CD4-positive, alpha-beta T cell (primary cell): ENCODE data around the gene ACTA1. TPM values are rescaled to one million over a fixed set of nuclear protein-coding genes. Genes with fewer than 3 reads are reported as not detected.

Experiments used
- ATAC-seq: fragments of 200-7000 bp; cut with Tn5 transposase; one replicate; pipeline ENCODE4 v1.10.0; 2022; ENCODE audit warnings: mild to moderate bottlenecking; ENCODE audit not compliant: poor library complexity
- CTCF ChIA-PET: fragments of 350-600 bp; sonication (Branson Sonifier 250); formaldehyde crosslinking; loops from one replicate; lab custom pipeline; 2021; ENCODE audit warnings: antibody characterized with exemption, inconsistent platforms; lab: Charles Lee
- POLR2A ChIA-PET: fragments of 350-600 bp; sonication (Branson Sonifier 250); formaldehyde crosslinking; loops from one replicate; lab custom pipeline; 2021; ENCODE audit warnings: antibody characterized with exemption, inconsistent platforms; lab: Charles Lee
- DNase-seq, 14 experiments: peaks; one replicate each; pipeline ENCODE4 v3.0.0-alpha.2; 2013 to 2020; ENCODE audit warnings: mixed read lengths in 2 of 14
- H3K27ac ChIP-seq, 2 donors: one replicate each; pipeline versions ENCODE4 v1.5.1 to v1.7.0; 2013; ENCODE audit warnings: low read length in 2 of 2, low read depth in 1 of 2, mild to moderate bottlenecking in 1 of 2
- H3K27me3 ChIP-seq, 2 experiments: 1 replicate in 1 of 2; 2 replicates in 1 of 2; pipeline versions ENCODE4 v1.6.1 to v1.7.0; 2013; ENCODE audit warnings: low read length in 2 of 2, control low read depth in 1 of 2, mild to moderate bottlenecking in 1 of 2, moderate library complexity in 1 of 2; ENCODE audit not compliant: insufficient read depth in 2 of 2, control insufficient read depth in 1 of 2
- H3K36me3 ChIP-seq: one replicate; pipeline ENCODE4 v1.6.1; 2013; ENCODE audit warnings: low read length, control low read depth; ENCODE audit not compliant: insufficient read depth
- H3K4me1 ChIP-seq: one replicate; pipeline ENCODE4 v1.6.1; 2013; ENCODE audit warnings: low read length, control low read depth; ENCODE audit not compliant: insufficient read depth
- H3K4me3 ChIP-seq: one replicate; pipeline ENCODE4 v1.5.1; 2013; ENCODE audit warnings: mild to moderate bottlenecking, low read length, moderate library complexity
- H3K9me3 ChIP-seq, 2 experiments: 1 replicate in 1 of 2; 2 replicates in 1 of 2; pipeline versions ENCODE4 v1.6.1 to v1.7.0; 2013; ENCODE audit warnings: low read length in 2 of 2, mild to moderate bottlenecking in 2 of 2, control low read depth in 1 of 2, moderate library complexity in 1 of 2; ENCODE audit not compliant: control insufficient read depth in 1 of 2, insufficient read depth in 1 of 2
- H3K27ac Mint-ChIP-seq: one replicate; pipeline ENCODE4 v1.8.0; 2020; ENCODE audit warnings: mixed read lengths
- H3K27me3 Mint-ChIP-seq: one replicate; pipeline ENCODE4 v1.8.0; 2021; ENCODE audit warnings: mixed read lengths
- H3K36me3 Mint-ChIP-seq: one replicate; pipeline ENCODE4 v1.8.0; 2021; ENCODE audit warnings: low read depth, mixed read lengths
- H3K4me1 Mint-ChIP-seq: one replicate; pipeline ENCODE4 v1.8.0; 2021; ENCODE audit warnings: low read depth, mixed read lengths
- H3K4me3 Mint-ChIP-seq: one replicate; pipeline ENCODE4 v1.8.0; 2020; ENCODE audit warnings: mild to moderate bottlenecking, mixed read lengths
- H3K9me3 Mint-ChIP-seq: one replicate; pipeline ENCODE4 v1.8.0; 2020; ENCODE audit warnings: mixed read lengths
- intact Hi-C, 2 experiments: fragments of 100-400 bp; cut with DNase I in 1 of 2; cut with micrococcal nuclease in 1 of 2; formaldehyde crosslinking; loops; one replicate each; pipeline versions ENCODE4 v1.15.1 to v1.9.0; 2023 to 2025; cut with DNase I, micrococcal nuclease
- total RNA-seq, 174 experiments: library from RNA in 2 of 174; stranded (reverse) in 2 of 174; gene quantifications; one replicate each; pipeline ENCODE4 v1.2.3 and lab custom pipeline; 2021 to 2026
- TF ChIP-seq, protein P1 (sequence below): fragments of 200-600 bp; IDR thresholded peaks from one replicate; pipeline ENCODE4 v1.8.0; 2022; ENCODE audit warnings: antibody characterized with exemption, mild to moderate bottlenecking

Gene ACTA1
- total RNA-seq, 2 experiments from 2014 or later, result not detected

DNA sequence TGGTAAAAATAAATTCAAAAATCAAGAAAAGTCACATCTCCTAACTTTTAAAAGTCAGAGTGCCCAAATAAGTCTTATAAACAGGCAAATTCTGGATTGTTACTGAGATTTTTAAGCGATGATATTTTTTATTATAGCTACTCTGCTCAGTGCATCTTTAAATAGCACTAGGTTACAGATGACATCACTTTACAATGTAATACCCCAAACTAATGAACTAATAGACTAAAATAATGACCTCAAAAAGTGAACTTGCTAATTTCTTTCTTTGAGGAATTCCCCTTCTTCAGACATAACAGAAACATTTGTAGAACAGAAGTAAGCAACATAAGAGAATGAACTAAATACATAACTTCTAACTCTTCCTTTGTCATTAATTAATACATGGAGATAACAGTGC lies 33.0 kb upstream of the ACTA1 start:
- no peaks in the 10 kb centered on the region for H3K27me3 ChIP-seq
- no peaks in the 10 kb centered on the region for H3K4me1 ChIP-seq
- H3K9me3 ChIP-seq, result no peaks in the 10 kb centered on the region
- ChIA-PET CTCF (interaction anchor here (0.6 to 1.0 kb wide), 2 partner anchors 9 to 768 kb away, joined by 3 to 5 read pairs; no protein-coding TSS in a partner anchor), POLR2A (no interaction called here)
- intact Hi-C loops, result no loop called here
- no peak overlapping the region for H3K4me3 ChIP-seq
- no peak for ATAC-seq
- no peak overlapping the region for H3K4me3 Mint-ChIP-seq
- no peaks in the 10 kb centered on the region for H3K4me1 Mint-ChIP-seq
- H3K9me3 Mint-ChIP-seq, result no peaks in the 10 kb centered on the region
- H3K27me3 Mint-ChIP-seq, result no peaks in the 10 kb centered on the region
- H3K36me3 Mint-ChIP-seq, result peaks cover 96% of the 10 kb centered on the region
- H3K27ac ChIP-seq, result no peak overlapping the region
- peaks cover 80% of the 10 kb centered on the region for H3K36me3 ChIP-seq
- TF ChIP-seq, protein P1, sequence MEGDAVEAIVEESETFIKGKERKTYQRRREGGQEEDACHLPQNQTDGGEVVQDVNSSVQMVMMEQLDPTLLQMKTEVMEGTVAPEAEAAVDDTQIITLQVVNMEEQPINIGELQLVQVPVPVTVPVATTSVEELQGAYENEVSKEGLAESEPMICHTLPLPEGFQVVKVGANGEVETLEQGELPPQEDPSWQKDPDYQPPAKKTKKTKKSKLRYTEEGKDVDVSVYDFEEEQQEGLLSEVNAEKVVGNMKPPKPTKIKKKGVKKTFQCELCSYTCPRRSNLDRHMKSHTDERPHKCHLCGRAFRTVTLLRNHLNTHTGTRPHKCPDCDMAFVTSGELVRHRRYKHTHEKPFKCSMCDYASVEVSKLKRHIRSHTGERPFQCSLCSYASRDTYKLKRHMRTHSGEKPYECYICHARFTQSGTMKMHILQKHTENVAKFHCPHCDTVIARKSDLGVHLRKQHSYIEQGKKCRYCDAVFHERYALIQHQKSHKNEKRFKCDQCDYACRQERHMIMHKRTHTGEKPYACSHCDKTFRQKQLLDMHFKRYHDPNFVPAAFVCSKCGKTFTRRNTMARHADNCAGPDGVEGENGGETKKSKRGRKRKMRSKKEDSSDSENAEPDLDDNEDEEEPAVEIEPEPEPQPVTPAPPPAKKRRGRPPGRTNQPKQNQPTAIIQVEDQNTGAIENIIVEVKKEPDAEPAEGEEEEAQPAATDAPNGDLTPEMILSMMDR, result no peak
- no peak overlapping the region for H3K27ac Mint-ChIP-seq
- DNase-seq, result no peak

DNA sequence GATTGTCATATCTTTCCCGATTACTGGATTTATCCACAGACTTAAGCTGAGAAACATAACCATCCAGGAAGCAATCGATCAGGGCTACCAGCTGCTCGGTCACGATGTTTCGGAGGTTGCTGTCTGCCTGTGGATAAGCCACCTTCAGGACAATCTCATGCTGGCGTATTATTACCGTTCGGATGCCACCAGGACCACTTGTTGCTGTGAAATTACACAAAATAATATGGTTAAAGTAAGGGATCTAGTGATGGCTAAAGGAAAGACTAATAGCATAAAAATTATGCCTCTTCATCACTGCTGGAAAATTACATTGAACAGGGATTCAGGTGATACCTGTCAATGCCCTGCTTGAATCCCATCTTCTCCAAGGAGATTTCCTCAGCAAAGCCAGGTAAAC lies 30.8 kb upstream of the ACTA1 start:
- Histone ChIP-seq H3K4me1 (no peaks in the 10 kb centered on the region), H3K27me3 (no peaks in the 10 kb centered on the region), H3K9me3 (no peaks in the 10 kb centered on the region), H3K36me3 (peaks cover 86% of the 10 kb centered on the region), H3K4me3 (no peak overlapping the region), H3K27ac (no peak overlapping the region)
- ChIA-PET CTCF (no interaction called here), POLR2A (no interaction called here)
- ATAC-seq (no peak), DNase-seq (no peak)
- TF ChIP-seq, protein P1, result no peak
- H3K36me3 Mint-ChIP-seq, result peaks cover 98% of the 10 kb centered on the region
- H3K27ac Mint-ChIP-seq, result no peak overlapping the region
- intact Hi-C loops, result no loop called here
- H3K4me1 Mint-ChIP-seq, result no peaks in the 10 kb centered on the region
- no peaks in the 10 kb centered on the region for H3K9me3 Mint-ChIP-seq
- no peak overlapping the region for H3K4me3 Mint-ChIP-seq
- no peaks in the 10 kb centered on the region for H3K27me3 Mint-ChIP-seq

DNA sequence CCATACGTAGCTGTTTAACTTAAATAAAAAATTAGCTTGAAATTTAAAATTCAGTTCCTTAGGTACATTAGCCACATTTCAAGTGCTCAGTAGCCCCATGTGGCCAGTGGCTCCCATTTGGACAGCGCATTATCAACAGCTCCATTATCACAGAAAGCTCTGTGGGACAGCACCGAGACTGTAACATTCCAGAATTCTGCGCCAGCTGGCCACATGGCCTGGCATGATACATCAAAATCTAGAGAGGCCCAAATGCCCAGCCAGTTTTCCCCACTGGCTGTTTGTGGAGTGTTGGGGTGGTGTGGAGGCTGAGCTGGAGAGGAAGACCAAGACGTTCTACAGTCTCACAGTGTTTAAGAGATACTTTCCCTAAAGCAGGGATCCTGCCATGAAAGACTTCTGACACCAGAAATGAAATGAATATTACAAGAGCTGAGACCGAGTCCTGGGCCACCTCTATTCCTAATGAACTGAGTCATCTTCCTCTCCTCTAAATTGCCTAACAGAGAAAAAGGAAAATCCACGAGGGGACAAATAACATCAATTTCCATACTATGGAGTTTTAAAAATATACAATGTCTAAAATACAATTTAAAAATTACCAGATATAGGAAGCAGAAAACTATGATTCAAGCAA lies 27.3 kb upstream of the ACTA1 start:
- no peaks in the 10 kb centered on the region for H3K9me3 Mint-ChIP-seq
- Histone ChIP-seq H3K36me3 (peaks cover 80% of the 10 kb centered on the region), H3K27me3 (no peaks in the 10 kb centered on the region), H3K4me3 (no peak overlapping the region), H3K27ac (no peak overlapping the region), H3K4me1 (no peaks in the 10 kb centered on the region), H3K9me3 (no peaks in the 10 kb centered on the region)
- intact Hi-C loops, result no loop called here
- H3K4me1 Mint-ChIP-seq, result no peaks in the 10 kb centered on the region
- ATAC-seq (no peak), DNase-seq (no peak)
- H3K27ac Mint-ChIP-seq, result no peak overlapping the region
- H3K36me3 Mint-ChIP-seq, result peaks cover 93% of the 10 kb centered on the region
- H3K4me3 Mint-ChIP-seq, result no peak overlapping the region
- CTCF ChIA-PET, result no interaction called here
- TF ChIP-seq, protein P1, result no peak
- H3K27me3 Mint-ChIP-seq, result no peaks in the 10 kb centered on the region
- POLR2A ChIA-PET, result no interaction called here
